Spinal cord (tissue), 10 donors: ENCODE results near the gene NR5A1. TPM values are rescaled to one million over a fixed set of nuclear protein-coding genes. Genes with fewer than 3 reads are reported as not detected.

Source experiments
- DNase-seq, 6 donors: peaks; one replicate each; pipeline versions ENCODE4 v3.0.0 to v3.0.0-alpha.2; 2013 to 2015; ENCODE audit warnings: low spot score in 6 of 6, low read depth in 4 of 6
- H3K27ac ChIP-seq: one replicate; pipeline ENCODE4 v1.5.1; 2013; ENCODE audit warnings: low read depth, low read length, control low read depth
- H3K27me3 ChIP-seq: one replicate; pipeline ENCODE4 v1.6.1; 2013; ENCODE audit warnings: low read length; ENCODE audit not compliant: control insufficient read depth, insufficient read depth
- H3K36me3 ChIP-seq: one replicate; pipeline ENCODE4 v1.6.1; 2013; ENCODE audit warnings: low read length; ENCODE audit not compliant: control insufficient read depth, insufficient read depth
- H3K4me1 ChIP-seq: one replicate; pipeline ENCODE4 v1.6.1; 2013; ENCODE audit warnings: low read length; ENCODE audit not compliant: control insufficient read depth, insufficient read depth
- H3K4me3 ChIP-seq: one replicate; pipeline ENCODE4 v1.5.1; 2013; ENCODE audit warnings: low read depth, low read length, control low read depth
- H3K9me3 ChIP-seq: one replicate; pipeline ENCODE4 v1.6.1; 2013; ENCODE audit warnings: low read length; ENCODE audit not compliant: control insufficient read depth, insufficient read depth
- WGBS: methylation state at CpG from one replicate; pipeline ENCODE4 v1.1.5; 2013; ENCODE audit warnings: missing lambda C conversion rate; ENCODE audit not compliant: insufficient coverage; 5-methylcytosine and 5-hydroxymethylcytosine counted together
- polyA plus RNA-seq, 2 donors: library from polyadenylated mRNA; unstranded; fragments of 120-200 nt; gene quantifications; one replicate each; pipeline ENCODE4 v1.2.1, GENCODE V29; 2013; ENCODE audit not compliant: insufficient read length in 2 of 2
- total RNA-seq, 2 donors: library from RNA; depleted of rRNA in 1 of 2; stranded (reverse); fragments of 120-200 nt in 1 of 2; fragments of >200 nt in 1 of 2; gene quantifications; one replicate each; pipeline versions ENCODE4 v1.2.3 to v1.2.4, GENCODE V29; 2013 to 2014
- donor health status: healthy.

NR5A1 gene
- total and polyA plus RNA-seq, 4 donors, result 0.08 to 0.11 (median 0.09) TPM

DNA sequence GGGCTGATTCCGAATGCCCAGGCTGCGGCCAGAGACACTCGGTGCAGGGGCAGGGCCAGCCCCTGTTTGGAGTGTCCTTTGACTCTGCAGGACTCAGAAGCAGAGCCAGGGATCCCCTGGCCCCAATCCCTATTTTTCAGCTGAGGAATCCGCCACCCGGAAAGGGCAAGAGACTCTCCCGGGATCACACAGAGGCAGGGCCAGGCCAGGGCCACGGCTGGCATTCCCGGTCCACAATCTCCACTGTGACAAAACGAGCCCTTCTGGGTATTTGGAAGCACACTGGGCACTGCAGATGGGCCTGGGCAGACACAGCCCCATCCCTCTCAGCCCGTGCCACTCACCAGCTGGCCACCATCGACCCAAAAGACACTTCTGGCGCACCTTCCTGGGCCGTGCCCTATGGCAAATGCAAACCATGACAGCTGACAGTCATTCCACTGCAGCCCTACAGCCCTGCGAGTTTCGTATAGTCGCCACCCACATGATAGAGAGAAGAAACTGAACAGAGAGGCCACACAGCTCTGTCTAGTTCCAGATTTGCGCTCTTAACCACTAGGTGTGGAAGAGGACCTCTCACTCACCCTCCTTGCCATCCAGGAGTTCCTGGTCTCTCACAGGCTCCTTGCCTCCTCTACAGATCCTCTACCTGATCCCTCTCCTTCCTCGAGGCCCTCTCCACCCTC is 13.3 kb downstream of the NR5A1 start:
- H3K9me3 ChIP-seq, result no peaks in the 10 kb centered on the region
- no peaks in the 10 kb centered on the region for H3K4me1 ChIP-seq
- no peak overlapping the region for H3K27ac ChIP-seq
- peaks cover 3% of the 10 kb centered on the region for H3K36me3 ChIP-seq
- no peak for DNase-seq
- H3K4me3 ChIP-seq, result no peak overlapping the region
- WGBS, result 79% methylated on average over 17 of the region's 18 CpGs
- H3K27me3 ChIP-seq, result peaks cover 17% of the 10 kb centered on the region

DNA sequence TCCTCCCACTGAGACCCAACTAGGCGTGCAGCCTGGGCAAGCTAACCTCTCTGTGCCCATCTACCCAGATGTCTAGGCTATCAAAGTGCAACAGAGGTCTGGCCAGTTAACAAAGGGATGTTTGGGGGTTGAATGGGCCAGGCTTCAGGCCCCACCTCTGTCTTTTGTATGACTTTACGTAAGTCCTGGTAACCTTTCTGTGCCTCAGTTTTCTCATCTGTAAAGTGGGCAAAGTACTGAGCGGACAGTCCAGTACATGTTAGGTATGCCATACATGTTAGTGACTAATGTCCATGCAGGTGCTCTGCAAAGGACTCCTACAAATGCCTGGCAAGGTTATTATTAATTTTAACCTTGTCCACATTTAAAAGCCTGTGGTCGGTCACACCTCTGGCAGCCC is 14.0 kb downstream of the NR5A1 start:
- H3K27ac ChIP-seq, result no peak overlapping the region

DNA sequence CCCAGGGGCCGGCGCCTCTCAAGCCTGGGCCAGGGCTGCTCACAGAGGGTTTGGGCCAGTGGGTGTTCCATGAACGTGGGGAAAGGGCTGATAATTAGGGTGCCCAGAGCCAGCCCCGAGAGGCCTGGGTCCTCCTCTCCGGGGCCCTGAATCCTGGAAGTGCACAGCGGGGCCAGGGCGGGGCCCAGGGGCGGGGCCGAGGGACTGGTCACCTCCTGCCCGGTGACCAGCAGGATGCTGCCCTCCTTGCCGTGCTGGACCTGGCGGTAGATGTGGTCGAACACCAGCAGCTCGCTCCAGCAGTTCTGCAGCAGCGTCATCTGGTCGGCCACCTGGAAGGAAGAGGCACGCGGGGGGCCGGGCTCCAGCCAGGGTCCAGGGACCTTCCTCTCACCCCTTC is 14.4 kb downstream of the NR5A1 start:
- DNase-seq, result no peak
- no peaks in the 10 kb centered on the region for H3K9me3 ChIP-seq
- H3K4me1 ChIP-seq, result no peaks in the 10 kb centered on the region
- H3K27ac ChIP-seq, result no peak overlapping the region
- 84% methylated on average over 16 of the region's 19 CpGs for WGBS
- peaks cover 3% of the 10 kb centered on the region for H3K36me3 ChIP-seq
- H3K4me3 ChIP-seq, result no peak overlapping the region
- peaks cover 21% of the 10 kb centered on the region for H3K27me3 ChIP-seq

More for the DNA sequence above, 14.0 kb downstream of the NR5A1 start:
- Histone ChIP-seq H3K4me1 (no peaks in the 10 kb centered on the region), H3K27me3 (peaks cover 21% of the 10 kb centered on the region), H3K4me3 (no peak overlapping the region), H3K9me3 (no peaks in the 10 kb centered on the region), H3K36me3 (peaks cover 3% of the 10 kb centered on the region)
- no peak for DNase-seq
- WGBS, result 96% methylated on average over 4 of the region's 4 CpGs

DNA sequence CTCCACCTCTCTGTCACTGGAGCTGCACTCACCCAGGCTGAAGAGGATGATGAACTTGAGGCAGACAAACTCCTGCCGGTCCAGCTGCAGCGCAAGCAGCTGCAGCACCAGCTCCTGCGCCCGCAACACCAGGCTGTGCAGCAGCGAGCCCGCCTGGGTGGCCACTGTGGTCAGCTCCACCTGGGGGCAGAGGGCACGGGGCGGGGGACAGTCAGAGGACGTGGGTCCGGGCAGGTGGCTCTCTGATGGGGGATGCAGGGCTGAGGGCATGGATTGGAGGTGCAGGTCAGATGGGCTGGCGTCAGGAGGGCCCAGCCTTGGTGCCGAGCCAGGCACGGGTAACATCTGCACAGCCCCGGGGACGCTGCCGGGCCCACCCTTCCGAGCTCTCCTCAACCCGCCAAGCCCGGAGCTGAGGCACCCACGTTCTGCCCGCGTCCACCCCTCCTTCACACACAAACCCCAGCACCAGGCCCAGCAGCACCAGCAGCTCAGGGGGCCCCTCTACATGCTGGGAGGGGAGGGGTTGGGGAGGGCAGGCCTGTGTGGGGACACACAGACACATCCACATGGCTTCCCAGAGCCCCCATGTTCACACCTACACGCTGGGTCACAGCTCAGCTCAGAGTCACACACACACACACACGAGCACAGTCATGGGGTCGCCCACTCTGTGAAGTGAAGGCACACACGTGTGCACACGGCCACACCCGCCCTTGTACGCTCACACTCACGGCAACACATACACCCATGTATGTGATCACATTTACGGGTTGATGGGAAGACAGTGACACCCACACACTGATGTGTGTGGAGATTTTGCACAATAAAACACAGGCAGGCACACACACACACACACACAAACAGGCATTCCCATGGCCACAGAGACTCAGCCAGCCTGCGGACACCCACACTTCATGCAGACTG is 15.9 kb downstream of the NR5A1 start:
- Histone ChIP-seq H3K36me3 (peaks cover 3% of the 10 kb centered on the region), H3K27me3 (peaks cover 30% of the 10 kb centered on the region), H3K27ac (no peak overlapping the region), H3K4me1 (peaks cover 12% of the 10 kb centered on the region), H3K9me3 (no peaks in the 10 kb centered on the region), H3K4me3 (no peak overlapping the region)
- no peak for DNase-seq
- WGBS, result 86% methylated on average over 20 of the region's 32 CpGs

DNA sequence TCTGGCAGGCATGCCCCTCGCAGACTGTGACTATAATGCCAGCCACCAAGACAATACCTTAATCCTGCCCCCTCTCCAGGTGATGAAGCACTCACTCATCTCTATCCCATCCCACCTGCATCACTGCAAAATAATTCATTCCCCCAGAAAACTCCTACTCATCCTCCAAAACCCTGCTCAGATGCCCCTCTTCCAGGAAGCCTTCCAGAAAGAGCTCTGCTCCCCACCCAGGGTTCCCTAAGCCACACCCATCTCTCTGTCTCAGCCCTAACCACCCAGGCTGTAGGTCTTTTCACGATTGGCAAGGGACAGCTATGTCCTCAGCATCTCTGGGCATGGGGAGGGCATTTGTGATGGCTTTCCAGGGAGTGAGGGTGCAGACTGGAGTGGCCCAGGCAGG is 17.2 kb downstream of the NR5A1 start:
- peaks cover 12% of the 10 kb centered on the region for H3K4me1 ChIP-seq
- peaks cover 41% of the 10 kb centered on the region for H3K27me3 ChIP-seq
- H3K27ac ChIP-seq, result no peak overlapping the region
- DNase-seq, result no peak
- no peak overlapping the region for H3K4me3 ChIP-seq
- H3K36me3 ChIP-seq, result peaks cover 3% of the 10 kb centered on the region
- 90% methylated on average over 2 of the region's 2 CpGs for WGBS
- no peaks in the 10 kb centered on the region for H3K9me3 ChIP-seq

DNA sequence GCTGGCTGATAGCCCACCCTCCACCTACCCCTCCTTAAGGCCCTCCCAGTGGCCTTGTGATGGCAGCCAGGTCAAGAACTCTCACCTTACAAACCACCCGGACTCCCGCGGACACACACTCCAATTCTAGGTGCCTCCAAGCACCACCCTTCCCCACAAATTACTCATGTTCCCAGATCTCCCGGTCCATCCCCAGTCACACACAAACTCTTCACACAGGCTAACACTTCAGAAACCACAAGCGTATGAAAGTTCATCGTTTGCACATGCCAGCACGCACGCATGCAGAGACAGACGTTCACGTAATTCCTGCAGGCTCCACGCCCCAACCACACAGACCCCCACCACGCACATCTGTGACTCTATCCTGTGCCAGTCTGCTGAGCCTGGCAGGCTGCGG is 18.0 kb downstream of the NR5A1 start:
- 79% methylated on average over 13 of the region's 13 CpGs for WGBS
- DNase-seq, result peak in 1 of 6 donors; percentile 13
- Histone ChIP-seq H3K36me3 (peaks cover 3% of the 10 kb centered on the region), H3K27me3 (peaks cover 40% of the 10 kb centered on the region), H3K4me3 (no peak overlapping the region), H3K27ac (no peak overlapping the region), H3K9me3 (no peaks in the 10 kb centered on the region), H3K4me1 (peaks cover 12% of the 10 kb centered on the region)

DNA sequence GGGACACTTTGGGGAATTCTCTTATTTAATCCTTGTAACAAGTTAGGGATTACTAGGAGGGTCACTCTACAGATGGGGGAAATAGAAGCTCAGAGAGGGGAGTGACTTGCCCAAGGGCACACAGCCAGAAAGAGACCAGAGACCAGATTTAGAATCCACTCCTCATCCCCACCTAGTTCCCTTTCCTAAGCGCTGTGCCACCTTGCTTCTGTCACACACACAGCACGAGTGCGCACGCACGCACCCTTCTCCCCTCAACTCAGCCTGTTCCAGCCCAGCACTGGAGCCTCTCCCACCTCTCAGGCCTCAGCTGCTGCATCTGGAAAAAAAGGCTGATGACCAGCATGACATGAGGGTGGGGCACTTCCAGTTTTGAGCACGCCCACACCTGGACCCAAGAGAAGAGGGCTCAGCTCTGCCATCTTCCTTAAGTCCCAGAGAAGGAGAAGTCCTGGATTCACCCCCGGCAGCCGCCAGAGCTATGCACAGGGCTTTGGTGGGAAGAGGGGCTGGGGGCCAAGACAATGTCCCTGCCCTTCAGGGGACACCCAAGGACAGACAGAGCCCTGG is 18.5 kb downstream of the NR5A1 start:
- DNase-seq, result no peak
- Histone ChIP-seq H3K9me3 (no peaks in the 10 kb centered on the region), H3K36me3 (peaks cover 3% of the 10 kb centered on the region), H3K27ac (no peak overlapping the region), H3K4me3 (no peak overlapping the region), H3K27me3 (peaks cover 40% of the 10 kb centered on the region), H3K4me1 (peaks cover 12% of the 10 kb centered on the region)
- WGBS, result 92% methylated on average over 6 of the region's 8 CpGs

DNA sequence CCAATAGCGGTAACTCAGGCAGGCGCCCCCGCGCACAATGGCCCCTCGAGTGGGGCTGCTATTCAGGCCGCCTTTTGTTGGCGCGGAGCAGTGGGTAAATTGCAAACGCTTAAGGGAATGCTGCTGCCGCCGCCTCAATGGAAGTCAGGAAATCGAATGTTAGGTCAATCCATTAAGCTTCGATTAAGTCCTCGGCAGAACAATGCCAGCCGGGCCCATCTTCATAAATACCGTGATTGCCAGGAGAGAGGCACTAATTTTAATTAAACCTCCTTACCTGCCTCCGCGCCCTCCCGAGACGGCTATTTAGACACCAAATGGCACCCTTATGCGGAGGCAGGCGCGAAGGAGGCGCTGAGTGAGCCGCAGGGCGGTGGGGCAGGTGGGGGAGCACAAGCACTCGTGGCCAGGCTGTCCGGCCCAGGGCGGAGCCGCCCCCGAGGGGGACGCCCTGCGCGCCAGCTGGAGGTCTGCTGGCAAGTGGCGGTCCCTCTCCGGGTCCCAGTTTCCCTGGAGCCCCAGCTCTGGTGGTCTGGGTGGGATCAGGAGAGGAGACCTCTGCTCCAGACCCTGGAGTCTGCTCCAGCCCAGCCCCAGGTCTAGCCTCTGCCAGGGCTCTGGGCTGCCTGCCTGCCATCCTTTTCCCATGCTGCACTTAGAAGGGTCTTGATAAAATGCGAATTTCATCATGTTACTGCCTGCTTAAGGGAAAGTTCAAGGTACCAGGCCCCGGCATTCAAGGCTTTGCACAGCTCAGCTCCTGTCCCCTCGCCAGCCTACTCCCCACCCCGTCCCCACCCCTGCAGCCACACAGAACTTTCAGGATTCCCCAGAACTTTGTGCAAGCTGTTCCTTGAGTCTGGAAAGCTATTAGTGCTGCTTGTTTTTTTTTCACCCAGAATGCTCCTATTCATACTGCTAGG is 19.7 kb downstream of the NR5A1 start:
- WGBS, result 16% methylated on average over 36 of the region's 40 CpGs
- Histone ChIP-seq H3K36me3 (no peaks in the 10 kb centered on the region), H3K4me3 (no peak overlapping the region), H3K27me3 (peaks cover 40% of the 10 kb centered on the region), H3K4me1 (peaks cover 12% of the 10 kb centered on the region), H3K9me3 (no peaks in the 10 kb centered on the region), H3K27ac (no peak overlapping the region)
- DNase-seq, result peak in 2 of 6 donors; percentile 53 to 85

DNA sequence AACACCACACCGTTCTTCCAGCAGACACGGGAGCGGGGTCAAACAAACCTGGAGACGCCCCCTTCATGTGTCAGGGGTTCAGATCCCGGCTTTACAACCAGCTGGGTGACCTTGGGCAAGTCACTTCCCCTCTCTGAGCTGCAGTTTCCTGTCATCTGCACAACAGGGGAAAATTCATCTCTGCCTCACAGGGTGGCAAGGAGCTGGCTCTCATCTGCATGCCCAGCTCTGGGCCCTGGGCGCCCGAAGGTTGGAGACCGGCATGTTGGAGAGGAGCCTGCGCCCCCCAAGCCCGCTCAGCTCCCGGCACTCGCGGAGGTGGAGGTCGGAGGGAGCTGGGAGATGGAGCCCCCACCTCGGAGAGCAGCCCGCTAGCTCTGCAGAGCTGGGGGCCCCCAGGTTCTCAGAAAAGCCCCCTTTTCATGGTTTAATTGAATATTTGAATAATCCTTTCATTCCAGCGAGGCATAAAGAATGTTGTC is 20.4 kb downstream of the NR5A1 start:
- peaks cover 44% of the 10 kb centered on the region for H3K27me3 ChIP-seq

More for the DNA sequence above, 20.4 kb downstream of the NR5A1 start:
- no peaks in the 10 kb centered on the region for H3K9me3 ChIP-seq
- DNase-seq, result no peak
- H3K36me3 ChIP-seq, result no peaks in the 10 kb centered on the region
- H3K4me3 ChIP-seq, result no peak overlapping the region
- H3K4me1 ChIP-seq, result peaks cover 12% of the 10 kb centered on the region
- WGBS, result 26% methylated on average over 15 of the region's 17 CpGs
- no peak overlapping the region for H3K27ac ChIP-seq
